RWPE1 (cell line): Measurements from ENCODE around the gene SNCB.
A peak's percentile ranks its signal among the peaks of the same experiment; 100 is the strongest.

Source experiments
- CTCF ChIA-PET: fragments of 350-600 bp; sonication (Branson Sonifier 250); formaldehyde crosslinking; extraction: SDS; loops from one replicate; lab custom pipeline; 2021; lab: Yijun Ruan, JAX
- POLR2A ChIA-PET: fragments of 400-600 bp; formaldehyde crosslinking; extraction: SDS; loops from one replicate; lab custom pipeline; 2020; ENCODE audit warnings: antibody characterized with exemption; ENCODE audit not compliant: low non-redundant PET; lab: Yijun Ruan, JAX
- DNase-seq: peaks from one replicate; pipeline ENCODE4 v3.0.0; 2012; ENCODE audit warnings: low spot score
- H3K27ac ChIP-seq: fragments of 450-650 bp; 2 replicates; pipeline ENCODE4 v1.5.1; 2017
- TF ChIP-seq, protein P1 (sequence below): fragments of 450-650 bp; conservative IDR thresholded peaks from 2 replicates; pipeline ENCODE4 v1.5.1; 2017; ENCODE audit warnings: low read depth, mild to moderate bottlenecking

The SNCB gene

GRCh38 chr5:176616511-176616910, 13.8 kb downstream of the SNCB start:
- TF ChIP-seq, protein P1, sequence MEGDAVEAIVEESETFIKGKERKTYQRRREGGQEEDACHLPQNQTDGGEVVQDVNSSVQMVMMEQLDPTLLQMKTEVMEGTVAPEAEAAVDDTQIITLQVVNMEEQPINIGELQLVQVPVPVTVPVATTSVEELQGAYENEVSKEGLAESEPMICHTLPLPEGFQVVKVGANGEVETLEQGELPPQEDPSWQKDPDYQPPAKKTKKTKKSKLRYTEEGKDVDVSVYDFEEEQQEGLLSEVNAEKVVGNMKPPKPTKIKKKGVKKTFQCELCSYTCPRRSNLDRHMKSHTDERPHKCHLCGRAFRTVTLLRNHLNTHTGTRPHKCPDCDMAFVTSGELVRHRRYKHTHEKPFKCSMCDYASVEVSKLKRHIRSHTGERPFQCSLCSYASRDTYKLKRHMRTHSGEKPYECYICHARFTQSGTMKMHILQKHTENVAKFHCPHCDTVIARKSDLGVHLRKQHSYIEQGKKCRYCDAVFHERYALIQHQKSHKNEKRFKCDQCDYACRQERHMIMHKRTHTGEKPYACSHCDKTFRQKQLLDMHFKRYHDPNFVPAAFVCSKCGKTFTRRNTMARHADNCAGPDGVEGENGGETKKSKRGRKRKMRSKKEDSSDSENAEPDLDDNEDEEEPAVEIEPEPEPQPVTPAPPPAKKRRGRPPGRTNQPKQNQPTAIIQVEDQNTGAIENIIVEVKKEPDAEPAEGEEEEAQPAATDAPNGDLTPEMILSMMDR = no peak
- POLR2A ChIA-PET = no interaction called here
- CTCF ChIA-PET = no interaction called here
- no peak overlapping the region for H3K27ac ChIP-seq
- DNase-seq = no peak

DNA sequence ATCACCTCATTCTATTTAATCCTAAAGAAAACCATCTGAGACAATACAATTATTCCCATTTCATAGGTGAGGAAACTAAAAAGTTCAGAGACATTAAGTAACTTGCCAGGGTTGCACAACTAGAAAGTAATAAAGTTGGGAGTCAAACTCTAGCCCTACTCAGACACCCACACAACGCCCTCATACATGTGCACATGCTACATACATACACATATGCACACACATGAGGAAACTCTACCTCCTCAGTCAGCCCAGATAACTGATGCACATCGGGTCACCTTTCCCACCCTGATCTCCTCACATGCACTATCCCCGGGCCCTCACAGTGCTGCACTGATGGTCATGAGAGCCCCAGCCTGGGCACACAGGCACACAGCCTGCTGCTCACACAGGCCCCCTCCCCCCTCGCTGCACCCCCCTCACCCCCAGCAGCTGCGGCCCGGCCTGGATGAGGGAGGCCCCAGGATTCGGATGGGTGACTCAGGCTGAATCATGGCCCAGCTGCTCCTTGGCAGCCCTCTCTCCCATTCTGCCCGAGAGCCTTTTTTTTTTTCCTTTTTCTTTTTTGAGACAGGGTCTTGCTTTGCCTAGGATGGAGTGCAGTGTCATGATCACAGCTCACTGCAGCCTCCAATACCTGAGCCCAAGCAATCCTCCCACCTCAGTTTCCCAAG, 15.4 kb downstream of the SNCB start:
- POLR2A ChIA-PET = no interaction called here
- TF ChIP-seq, protein P1 = no peak
- no peak overlapping the region for H3K27ac ChIP-seq
- CTCF ChIA-PET = interaction anchor here (0.6 kb wide), 3 partner anchors 42 to 80 kb away, joined by 3 read pairs; no protein-coding TSS in a partner anchor
- peak; percentile 91 for DNase-seq

- POLR2A ChIA-PET = no interaction called here
- CTCF ChIA-PET = interaction anchor here (1.7 kb wide), 1 partner anchor 34 kb away, joined by 3 read pairs; the partner anchor contains the start of gene TSPAN17
Observed at GRCh38 chr5:176612855-176613254, 17.5 kb downstream of the SNCB start.

GRCh38 chr5:176612008-176612407, 18.3 kb downstream of the SNCB start:
- DNase-seq = no peak
- H3K27ac ChIP-seq = no peak overlapping the region
- CTCF ChIA-PET = interaction anchor here (0.5 kb wide), 1 partner anchor 41 kb away, joined by 3 read pairs; no protein-coding TSS in a partner anchor
- TF ChIP-seq, protein P1 = no peak
- POLR2A ChIA-PET = no interaction called here

More at GRCh38 chr5:176612855-176613254, 17.5 kb downstream of the SNCB start:
- TF ChIP-seq, protein P1 = no peak
- no peak for DNase-seq
- no peak overlapping the region for H3K27ac ChIP-seq

GRCh38 chr5:176611435-176611834, 18.9 kb downstream of the SNCB start:
- ChIA-PET CTCF (no interaction called here), POLR2A (no interaction called here)
- DNase-seq = peak; percentile 78
- H3K27ac ChIP-seq = no peak overlapping the region
- TF ChIP-seq, protein P1 = no peak

- TF ChIP-seq, protein P1 = peak; percentile 21; the same call in 1 of the 2 replicates
- H3K27ac ChIP-seq = peak overlapping the region; percentile 66
- ChIA-PET POLR2A (no interaction called here), CTCF (no interaction called here)
- DNase-seq = no peak
Observed at GRCh38 chr5:176610435-176610773, 19.9 kb downstream of the SNCB start.
